Measurements from ENCODE around the gene AGO3. TPM values are rescaled to one million over a fixed set of nuclear protein-coding genes. Genes with fewer than 3 reads are reported as not detected.

AGO3 gene
- total RNA-seq, 1 donor from 2014 or later = 27.0 TPM

GRCh38 chr1:35980090-35980489 lies 49.2 kb downstream of the AGO3 start:
- H3K27ac Mint-ChIP-seq (ENCODE audit: unreplicated experiment) = no peak overlapping the region
- H3K4me1 ChIP-seq (ENCODE audit: insufficient read depth, low read length) = no peaks in the 10 kb centered on the region
- DNase-seq (ENCODE audit: low read depth) (no peak), FAIRE-seq (no peak)
- H3K4me2 ChIP-seq (ENCODE audit: low read length) = no peak overlapping the region
- no peaks in the 10 kb centered on the region for H3K27me3 Mint-ChIP-seq (ENCODE audit: low read depth, unreplicated experiment)
- H3K36me3 ChIP-seq (ENCODE audit: insufficient read depth, low read length) = no peaks in the 10 kb centered on the region
- no peak overlapping the region for H3K27ac ChIP-seq (ENCODE audit: low read depth, low read length)
- H3K9me3 ChIP-seq (ENCODE audit: insufficient read depth, low read depth, low read length) = no peaks in the 10 kb centered on the region
- TF ChIP-seq CTCF (IDR thresholded peaks at IDR 0.05; ENCODE audit: insufficient read depth, low read depth, low read length) (no peak), EZH2 (IDR thresholded peaks at IDR 0.05; ENCODE audit: insufficient read depth, low read length) (no peak)
- H3K9me3 Mint-ChIP-seq (ENCODE audit: unreplicated experiment) = no peaks in the 10 kb centered on the region
- H3K9ac ChIP-seq (ENCODE audit: low read length) = no peak overlapping the region
- H3K27me3 ChIP-seq (ENCODE audit: insufficient read depth, low read length) = no peaks in the 10 kb centered on the region
- H3K79me2 ChIP-seq (ENCODE audit: insufficient read depth, low read length) = no peaks in the 10 kb centered on the region
- H3K4me3 Mint-ChIP-seq (ENCODE audit: unreplicated experiment) = no peak overlapping the region
- peaks cover 7% of the 10 kb centered on the region for H3K36me3 Mint-ChIP-seq (ENCODE audit: low read depth, unreplicated experiment)
- no peak overlapping the region for H3K4me3 ChIP-seq (ENCODE audit: insufficient read depth, low read depth, low read length)
- H3K4me1 Mint-ChIP-seq (ENCODE audit: low read depth, unreplicated experiment) = peaks cover 2% of the 10 kb centered on the region
- no peaks in the 10 kb centered on the region for H4K20me1 ChIP-seq (ENCODE audit: insufficient read depth, low read length)
- H2AFZ ChIP-seq (ENCODE audit: low read depth, low read length) = no peak overlapping the region

DNA sequence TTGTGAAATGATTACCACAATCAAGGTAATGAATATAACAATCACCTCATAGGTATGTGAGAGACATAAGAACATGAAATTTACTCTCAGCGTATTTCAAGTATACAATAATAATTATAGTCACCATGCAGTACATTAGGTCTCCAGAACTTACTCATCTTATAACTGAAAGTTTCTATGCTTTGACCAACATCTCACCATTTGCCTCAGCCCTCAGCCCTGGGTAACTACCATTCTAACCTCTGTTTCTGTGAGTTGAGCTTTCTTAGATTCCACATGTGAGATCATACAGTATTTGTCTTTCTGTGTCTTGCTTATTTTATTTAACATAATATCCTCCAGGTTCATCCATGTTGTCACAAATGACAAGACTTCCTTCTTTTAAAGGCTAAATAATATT lies 57.3 kb downstream of the AGO3 start:
- no peak overlapping the region for H3K4me3 Mint-ChIP-seq (ENCODE audit: unreplicated experiment)
- Histone ChIP-seq H2AFZ (ENCODE audit: low read depth, low read length) (no peak overlapping the region), H3K9ac (ENCODE audit: low read length) (no peak overlapping the region), H3K27me3 (ENCODE audit: insufficient read depth, low read length) (no peaks in the 10 kb centered on the region), H3K4me2 (ENCODE audit: low read length) (no peak overlapping the region), H3K36me3 (ENCODE audit: insufficient read depth, low read length) (no peaks in the 10 kb centered on the region), H3K9me3 (ENCODE audit: insufficient read depth, low read depth, low read length) (no peaks in the 10 kb centered on the region), H3K79me2 (ENCODE audit: insufficient read depth, low read length) (no peaks in the 10 kb centered on the region), H3K4me1 (ENCODE audit: insufficient read depth, low read length) (no peaks in the 10 kb centered on the region), H4K20me1 (ENCODE audit: insufficient read depth, low read length) (no peaks in the 10 kb centered on the region), H3K27ac (ENCODE audit: low read depth, low read length) (no peak overlapping the region), H3K4me3 (ENCODE audit: insufficient read depth, low read depth, low read length) (no peak overlapping the region)
- H3K27me3 Mint-ChIP-seq (ENCODE audit: low read depth, unreplicated experiment) = no peaks in the 10 kb centered on the region
- no peak for TF ChIP-seq EZH2 (IDR thresholded peaks at IDR 0.05; ENCODE audit: insufficient read depth, low read length)
- no peak overlapping the region for H3K27ac Mint-ChIP-seq (ENCODE audit: unreplicated experiment)
- DNase-seq (ENCODE audit: low read depth) (no peak), FAIRE-seq (peak; percentile 5)
- no peaks in the 10 kb centered on the region for H3K4me1 Mint-ChIP-seq (ENCODE audit: low read depth, unreplicated experiment)
- H3K36me3 Mint-ChIP-seq (ENCODE audit: low read depth, unreplicated experiment) = peaks cover 13% of the 10 kb centered on the region
- H3K9me3 Mint-ChIP-seq (ENCODE audit: unreplicated experiment) = no peaks in the 10 kb centered on the region

GRCh38 chr1:36006941-36007500 lies 76.1 kb downstream of the AGO3 start:
- H3K36me3 ChIP-seq (ENCODE audit: insufficient read depth, low read length) = peaks cover 10% of the 10 kb centered on the region
- no peak overlapping the region for H3K4me2 ChIP-seq (ENCODE audit: low read length)
- Mint-ChIP-seq H3K27me3 (ENCODE audit: low read depth, unreplicated experiment) (no peaks in the 10 kb centered on the region), H3K9me3 (ENCODE audit: unreplicated experiment) (no peaks in the 10 kb centered on the region), H3K4me3 (ENCODE audit: unreplicated experiment) (no peak overlapping the region), H3K4me1 (ENCODE audit: low read depth, unreplicated experiment) (peaks cover 12% of the 10 kb centered on the region), H3K27ac (ENCODE audit: unreplicated experiment) (no peak overlapping the region), H3K36me3 (ENCODE audit: low read depth, unreplicated experiment) (peaks cover 2% of the 10 kb centered on the region)
- no peaks in the 10 kb centered on the region for H3K27me3 ChIP-seq (ENCODE audit: insufficient read depth, low read length)
- H4K20me1 ChIP-seq (ENCODE audit: insufficient read depth, low read length) = no peaks in the 10 kb centered on the region
- no peak overlapping the region for H3K27ac ChIP-seq (ENCODE audit: low read depth, low read length)
- no peak for FAIRE-seq
- H3K79me2 ChIP-seq (ENCODE audit: insufficient read depth, low read length) = no peaks in the 10 kb centered on the region
- no peak for DNase-seq (ENCODE audit: low read depth)
- peaks cover 9% of the 10 kb centered on the region for H3K4me1 ChIP-seq (ENCODE audit: insufficient read depth, low read length)
- no peak overlapping the region for H2AFZ ChIP-seq (ENCODE audit: low read depth, low read length)
- no peaks in the 10 kb centered on the region for H3K9me3 ChIP-seq (ENCODE audit: insufficient read depth, low read depth, low read length)
- H3K9ac ChIP-seq (ENCODE audit: low read length) = no peak overlapping the region
- TF ChIP-seq EZH2 (IDR thresholded peaks at IDR 0.05; ENCODE audit: insufficient read depth, low read length) = no peak
- H3K4me3 ChIP-seq (ENCODE audit: insufficient read depth, low read depth, low read length) = no peak overlapping the region

Measured in astrocyte (in vitro differentiated cells and primary cell).